ENCODE measurements around the gene CCNB1. TPM values are rescaled to one million over a fixed set of nuclear protein-coding genes. Genes with fewer than 3 reads are reported as not detected.

CCNB1 gene
- 1 to 10 TPM; 1.2 to 5.6 TPM for total RNA-seq

DNA sequence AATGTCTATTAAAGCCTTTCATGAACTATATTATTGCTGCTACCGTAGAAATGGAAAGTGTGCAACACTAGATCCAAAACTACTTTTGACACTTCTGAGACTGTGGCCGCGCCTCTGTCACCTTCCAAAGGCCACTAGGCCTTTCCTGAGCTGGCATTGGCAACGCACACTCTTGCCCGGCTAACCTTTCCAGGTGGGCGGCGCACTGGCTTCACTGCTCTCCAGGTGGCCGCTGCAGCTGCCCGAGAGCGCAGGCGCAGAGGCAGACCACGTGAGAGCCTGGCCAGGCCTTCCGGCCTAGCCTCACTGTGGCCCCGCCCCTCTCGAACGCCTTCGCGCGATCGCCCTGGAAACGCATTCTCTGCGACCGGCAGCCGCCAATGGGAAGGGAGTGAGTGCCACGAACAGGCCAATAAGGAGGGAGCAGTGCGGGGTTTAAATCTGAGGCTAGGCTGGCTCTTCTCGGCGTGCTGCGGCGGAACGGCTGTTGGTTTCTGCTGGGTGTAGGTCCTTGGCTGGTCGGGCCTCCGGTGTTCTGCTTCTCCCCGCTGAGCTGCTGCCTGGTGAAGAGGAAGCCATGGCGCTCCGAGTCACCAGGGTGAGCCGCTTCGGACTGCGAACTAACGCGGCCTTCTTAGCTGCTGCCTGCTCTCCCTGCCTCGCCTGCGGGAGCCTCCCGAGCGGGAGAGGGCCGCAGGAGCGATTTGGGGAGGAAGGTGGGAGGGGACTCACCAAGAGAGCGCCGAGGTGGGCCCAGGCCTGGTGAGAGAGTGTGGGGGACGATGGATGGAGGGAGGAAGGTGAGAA, at the start of gene CCNB1:
Gene CCNB1, plus strand, starts transcription at position 465 of the 807 bp plus-strand sequence. Its CDS starts 113 bp downstream, at position 578.
- no peaks in the 10 kb centered on the region for H3K27me3 ChIP-seq
- peaks cover 0 to 15% of the 10 kb centered on the region in 2 donors for H3K4me1 ChIP-seq
- no peaks in the 10 kb centered on the region for H3K36me3 ChIP-seq
- TF ChIP-seq, protein P1, sequence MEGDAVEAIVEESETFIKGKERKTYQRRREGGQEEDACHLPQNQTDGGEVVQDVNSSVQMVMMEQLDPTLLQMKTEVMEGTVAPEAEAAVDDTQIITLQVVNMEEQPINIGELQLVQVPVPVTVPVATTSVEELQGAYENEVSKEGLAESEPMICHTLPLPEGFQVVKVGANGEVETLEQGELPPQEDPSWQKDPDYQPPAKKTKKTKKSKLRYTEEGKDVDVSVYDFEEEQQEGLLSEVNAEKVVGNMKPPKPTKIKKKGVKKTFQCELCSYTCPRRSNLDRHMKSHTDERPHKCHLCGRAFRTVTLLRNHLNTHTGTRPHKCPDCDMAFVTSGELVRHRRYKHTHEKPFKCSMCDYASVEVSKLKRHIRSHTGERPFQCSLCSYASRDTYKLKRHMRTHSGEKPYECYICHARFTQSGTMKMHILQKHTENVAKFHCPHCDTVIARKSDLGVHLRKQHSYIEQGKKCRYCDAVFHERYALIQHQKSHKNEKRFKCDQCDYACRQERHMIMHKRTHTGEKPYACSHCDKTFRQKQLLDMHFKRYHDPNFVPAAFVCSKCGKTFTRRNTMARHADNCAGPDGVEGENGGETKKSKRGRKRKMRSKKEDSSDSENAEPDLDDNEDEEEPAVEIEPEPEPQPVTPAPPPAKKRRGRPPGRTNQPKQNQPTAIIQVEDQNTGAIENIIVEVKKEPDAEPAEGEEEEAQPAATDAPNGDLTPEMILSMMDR (IDR thresholded peaks at IDR 0.05): peak in 1 of 2 donors; percentile 34
- peak within 1 kb of the TSS; percentile 13 to 46 for H3K27ac ChIP-seq
- peak; percentile 94 for DNase-seq (ENCODE audit: low spot score)
- H3K4me3 ChIP-seq: peak within 1 kb of the TSS; percentile 47 to 70
- H3K9me3 ChIP-seq: no peaks in the 10 kb centered on the region

DNA sequence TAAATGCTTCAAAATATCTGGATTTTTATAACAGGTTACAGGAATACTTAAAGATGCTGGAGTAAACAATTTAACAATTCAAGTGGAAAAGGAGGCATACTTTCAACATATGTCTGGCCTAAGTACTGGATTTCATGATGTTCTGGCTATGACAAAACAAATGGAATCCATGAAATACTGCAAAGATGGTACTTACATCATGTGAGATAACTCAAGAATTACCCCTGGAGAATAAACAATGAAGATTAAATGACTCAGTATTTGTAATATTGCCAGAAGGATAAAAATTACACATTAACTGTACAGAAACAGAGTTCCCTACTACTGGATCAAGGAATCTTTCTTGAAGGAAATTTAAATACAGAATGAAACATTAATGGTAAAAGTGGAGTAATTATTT, 37.5 kb upstream of the CCNB1 start:
- H3K4me3 ChIP-seq: no peak overlapping the region
- H3K27me3 ChIP-seq: no peaks in the 10 kb centered on the region
- no peak for DNase-seq (ENCODE audit: low spot score)
- H3K36me3 ChIP-seq: peaks cover 49% of the 10 kb centered on the region
- no peaks in the 10 kb centered on the region for H3K9me3 ChIP-seq
- H3K27ac ChIP-seq: no peak overlapping the region
- TF ChIP-seq, protein P1 (IDR thresholded peaks at IDR 0.05): no peak
- H3K4me1 ChIP-seq: no peaks in the 10 kb centered on the region

DNA sequence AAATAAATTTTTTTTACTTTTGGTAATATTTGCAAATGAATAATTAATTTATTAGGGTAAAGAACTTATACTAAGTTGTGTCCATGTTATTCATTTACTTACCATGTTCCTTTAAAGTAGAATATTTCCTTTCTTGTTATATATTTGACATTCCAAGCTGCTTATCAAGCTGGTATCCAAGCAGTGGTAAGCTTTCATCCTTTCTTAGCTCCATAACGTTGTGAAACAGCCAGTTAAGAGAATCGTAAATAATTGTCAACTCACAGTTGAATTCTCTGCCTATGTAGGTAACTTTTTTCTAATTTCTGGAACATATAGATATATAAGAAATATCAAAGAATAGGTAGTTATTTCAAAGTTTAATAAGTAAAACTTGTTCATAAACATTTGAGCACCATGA, 36.7 kb upstream of the CCNB1 start:
- H3K4me1 ChIP-seq: no peaks in the 10 kb centered on the region
- DNase-seq (ENCODE audit: low spot score): no peak
- peaks cover 41% of the 10 kb centered on the region for H3K36me3 ChIP-seq
- TF ChIP-seq, protein P1 (IDR thresholded peaks at IDR 0.05): no peak
- H3K9me3 ChIP-seq: no peaks in the 10 kb centered on the region
- H3K27me3 ChIP-seq: no peaks in the 10 kb centered on the region
- H3K4me3 ChIP-seq: no peak overlapping the region
- no peak overlapping the region for H3K27ac ChIP-seq

DNA sequence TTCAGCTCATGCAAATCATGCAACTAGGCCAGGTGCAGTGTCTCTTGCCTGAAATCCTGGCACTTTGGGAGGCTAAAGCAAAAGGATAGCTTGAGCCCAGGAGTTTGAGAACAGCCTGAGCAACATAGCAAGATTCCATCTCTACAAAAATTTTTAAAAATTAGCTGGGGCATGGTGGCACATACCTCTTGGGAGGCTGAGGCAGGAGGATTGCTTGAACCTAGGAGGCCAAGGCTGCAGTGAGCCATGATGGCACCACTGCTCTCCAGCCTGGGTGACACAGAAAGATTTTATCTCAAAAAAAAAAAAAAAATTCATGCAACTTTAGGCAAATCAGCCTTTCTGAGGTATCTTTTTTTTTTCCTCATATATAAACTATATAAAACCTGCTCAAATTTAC, 35.6 kb upstream of the CCNB1 start:
- TF ChIP-seq, protein P1 (IDR thresholded peaks at IDR 0.05): no peak
- no peaks in the 10 kb centered on the region for H3K4me1 ChIP-seq
- peaks cover 32% of the 10 kb centered on the region for H3K36me3 ChIP-seq
- H3K4me3 ChIP-seq: no peak overlapping the region
- DNase-seq (ENCODE audit: low spot score): no peak
- no peaks in the 10 kb centered on the region for H3K9me3 ChIP-seq
- H3K27ac ChIP-seq: no peak overlapping the region
- no peaks in the 10 kb centered on the region for H3K27me3 ChIP-seq

DNA sequence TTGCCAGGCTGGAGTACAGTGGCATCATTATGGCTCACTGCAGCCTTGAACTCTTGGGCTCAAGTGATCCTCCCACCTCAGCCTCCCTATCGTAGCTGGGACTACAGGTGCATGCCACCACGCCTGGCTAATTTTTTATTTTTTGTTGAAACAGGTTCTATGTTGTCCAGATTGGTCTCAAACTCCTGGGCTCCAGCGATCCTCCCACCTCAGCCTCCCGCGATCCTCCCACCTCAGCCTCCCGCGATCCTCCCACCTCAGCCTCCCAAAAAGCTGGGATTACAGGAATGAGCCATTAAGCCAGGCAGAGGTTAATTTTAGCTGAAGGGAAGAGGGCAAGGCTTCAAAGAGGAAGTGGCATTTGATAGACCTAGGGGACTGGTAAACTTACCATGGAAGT, 32.8 kb upstream of the CCNB1 start:
- Histone ChIP-seq H3K27me3 (no peaks in the 10 kb centered on the region), H3K4me3 (no peak overlapping the region), H3K27ac (no peak overlapping the region), H3K36me3 (peaks cover 12% of the 10 kb centered on the region), H3K4me1 (no peaks in the 10 kb centered on the region), H3K9me3 (no peaks in the 10 kb centered on the region)
- TF ChIP-seq, protein P1 (IDR thresholded peaks at IDR 0.05): no peak
- DNase-seq (ENCODE audit: low spot score): no peak

Data from right atrium auricular region (tissue), 2 donors.